ENCODE results near the gene LRFN5. TPM values are rescaled to one million over a fixed set of nuclear protein-coding genes. Genes with fewer than 3 reads are reported as not detected.
"Not testable (repeated sequence)": the region's sequence is repeated elsewhere in the genome, so short reads cannot be mapped to it uniquely, and the experiment has no call there.

LRFN5 gene
- 10 to 100 TPM in 2 of 4 donors, 1 to 10 TPM in 2; 4.8 to 13.7 (median 9.0) TPM for total RNA-seq
- polyA plus RNA-seq = under 1 TPM in 2 of 3 donors, not detected in 1; under 0.01 to 0.55 TPM

GRCh38 chr14:41606532-41607303 is at the start of gene LRFN5:
Gene LRFN5, plus strand, starts transcription at chr14:41606876.
- WGBS, 2 donors = 1 to 3% methylated on average over 76 of the region's 76 CpGs
- H3K27ac ChIP-seq = peak within 1 kb of the TSS; percentile 72 to 83 (median 79)
- peak within 1 kb of the TSS; percentile 41 to 59 (median 56) for H3K4me3 ChIP-seq
- H3K9me3 ChIP-seq = no peaks in the 10 kb centered on the region
- peaks cover 4 to 76% (median 49%) of the 10 kb centered on the region in 3 donors for H3K27me3 ChIP-seq
- intact Hi-C loops (cut with DNase I) = loop anchor here (10.0 kb wide), 1 partner anchor 588 kb away; no protein-coding TSS in a partner anchor
- TF ChIP-seq POLR2A (IDR thresholded peaks at IDR 0.05) (no peak), POLR2AphosphoS5 (IDR thresholded peaks at IDR 0.05) (peak in 1 of 4 donors; percentile 7), EP300 (IDR thresholded peaks at IDR 0.05) (no peak)
- TF ChIP-seq, protein P1, sequence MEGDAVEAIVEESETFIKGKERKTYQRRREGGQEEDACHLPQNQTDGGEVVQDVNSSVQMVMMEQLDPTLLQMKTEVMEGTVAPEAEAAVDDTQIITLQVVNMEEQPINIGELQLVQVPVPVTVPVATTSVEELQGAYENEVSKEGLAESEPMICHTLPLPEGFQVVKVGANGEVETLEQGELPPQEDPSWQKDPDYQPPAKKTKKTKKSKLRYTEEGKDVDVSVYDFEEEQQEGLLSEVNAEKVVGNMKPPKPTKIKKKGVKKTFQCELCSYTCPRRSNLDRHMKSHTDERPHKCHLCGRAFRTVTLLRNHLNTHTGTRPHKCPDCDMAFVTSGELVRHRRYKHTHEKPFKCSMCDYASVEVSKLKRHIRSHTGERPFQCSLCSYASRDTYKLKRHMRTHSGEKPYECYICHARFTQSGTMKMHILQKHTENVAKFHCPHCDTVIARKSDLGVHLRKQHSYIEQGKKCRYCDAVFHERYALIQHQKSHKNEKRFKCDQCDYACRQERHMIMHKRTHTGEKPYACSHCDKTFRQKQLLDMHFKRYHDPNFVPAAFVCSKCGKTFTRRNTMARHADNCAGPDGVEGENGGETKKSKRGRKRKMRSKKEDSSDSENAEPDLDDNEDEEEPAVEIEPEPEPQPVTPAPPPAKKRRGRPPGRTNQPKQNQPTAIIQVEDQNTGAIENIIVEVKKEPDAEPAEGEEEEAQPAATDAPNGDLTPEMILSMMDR (IDR thresholded peaks at IDR 0.05) = no peak
- DNase-seq = peak; percentile 67
- peaks cover 0 to 43% (median 37%) of the 10 kb centered on the region in 4 donors for H3K4me1 ChIP-seq
- no peaks in the 10 kb centered on the region for H3K36me3 ChIP-seq

- TF ChIP-seq, protein P1 (IDR thresholded peaks at IDR 0.05) = no peak
- TF ChIP-seq POLR2A (IDR thresholded peaks at IDR 0.05) (no peak), POLR2AphosphoS5 (IDR thresholded peaks at IDR 0.05) (no peak), EP300 (IDR thresholded peaks at IDR 0.05) (no peak)
- no peak for DNase-seq
- H3K27me3 ChIP-seq = no peaks in the 10 kb centered on the region
- no peak overlapping the region for H3K4me3 ChIP-seq
- no peaks in the 10 kb centered on the region for H3K36me3 ChIP-seq
- intact Hi-C loops (cut with DNase I) = no loop called here
- no peaks in the 10 kb centered on the region for H3K9me3 ChIP-seq
- H3K4me1 ChIP-seq = no peaks in the 10 kb centered on the region
- H3K27ac ChIP-seq = no peak overlapping the region
These were observed 48.2 kb upstream of the LRFN5 start for GRCh38 chr14:41558490-41558889.

GRCh38 chr14:41566864-41567263 is 39.8 kb upstream of the LRFN5 start:
- WGBS, 2 donors = 96 to 98% methylated on average over 3 of the region's 3 CpGs
- H3K9me3 ChIP-seq; H3K4me1 ChIP-seq; H3K27me3 ChIP-seq; H3K36me3 ChIP-seq; intact Hi-C loops (cut with DNase I); H3K27ac ChIP-seq; DNase-seq; H3K4me3 ChIP-seq: not testable (repeated sequence)

- no peak for DNase-seq
- H3K4me3 ChIP-seq = no peak overlapping the region
- H3K27me3 ChIP-seq = no peaks in the 10 kb centered on the region
- H3K4me1 ChIP-seq = no peaks in the 10 kb centered on the region
- intact Hi-C loops (cut with DNase I) = no loop called here
- 92% methylated on average over 2 of the region's 2 CpGs for WGBS, 2 donors
- H3K27ac ChIP-seq = no peak overlapping the region
- no peaks in the 10 kb centered on the region for H3K9me3 ChIP-seq
- TF ChIP-seq EP300 (IDR thresholded peaks at IDR 0.05) (no peak), POLR2AphosphoS5 (IDR thresholded peaks at IDR 0.05) (no peak), POLR2A (IDR thresholded peaks at IDR 0.05) (no peak)
- TF ChIP-seq, protein P1 (IDR thresholded peaks at IDR 0.05) = no peak
- H3K36me3 ChIP-seq = no peaks in the 10 kb centered on the region
These were observed 37.7 kb upstream of the LRFN5 start for GRCh38 chr14:41568979-41569378.

DNA sequence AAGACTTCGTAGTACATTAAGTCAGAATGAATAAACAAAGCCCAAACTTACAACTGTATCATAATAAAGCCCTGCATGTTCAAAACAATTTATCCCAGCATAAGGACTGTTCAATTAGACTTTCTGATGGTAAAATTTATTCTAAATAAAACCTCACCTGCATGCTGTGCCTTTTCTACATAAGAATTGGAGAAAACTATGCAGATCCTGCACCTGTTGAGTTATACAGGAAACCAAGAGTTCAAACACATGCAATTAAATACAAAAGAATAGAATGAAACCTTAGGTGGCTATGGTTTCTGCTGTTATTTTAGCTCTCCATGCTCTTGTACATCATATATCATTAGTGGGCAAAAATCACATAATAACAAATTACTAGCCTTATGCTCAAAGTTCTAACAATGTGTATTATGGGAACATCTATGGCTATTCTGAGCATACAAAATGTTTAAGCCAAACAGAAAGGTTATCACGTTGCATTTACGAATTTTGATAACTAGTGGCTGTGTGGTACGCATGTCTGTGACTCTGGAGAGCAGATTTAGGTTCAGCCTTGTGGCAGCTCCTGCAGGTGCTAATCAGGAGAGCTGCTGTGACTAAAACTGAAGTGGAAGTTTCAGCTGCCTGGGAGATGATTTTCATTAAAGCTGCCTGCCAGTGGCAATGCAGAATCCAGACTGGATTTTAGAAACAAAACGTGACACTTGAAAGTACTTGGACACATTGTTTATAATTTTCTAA is 36.1 kb upstream of the LRFN5 start:
- Histone ChIP-seq H3K4me1 (no peaks in the 10 kb centered on the region), H3K36me3 (no peaks in the 10 kb centered on the region), H3K9me3 (no peaks in the 10 kb centered on the region), H3K27ac (no peak overlapping the region), H3K4me3 (no peak overlapping the region), H3K27me3 (no peaks in the 10 kb centered on the region)
- TF ChIP-seq POLR2AphosphoS5 (IDR thresholded peaks at IDR 0.05) (no peak), EP300 (IDR thresholded peaks at IDR 0.05) (no peak), POLR2A (IDR thresholded peaks at IDR 0.05) (no peak)
- TF ChIP-seq, protein P1 (IDR thresholded peaks at IDR 0.05) = no peak
- no peak for DNase-seq
- 52 to 66% methylated on average over 5 of the region's 5 CpGs for WGBS, 2 donors
- intact Hi-C loops (cut with DNase I) = no loop called here
